HepG2 (cell line): ENCODE results near the gene EEF1A2. TPM values are rescaled to one million over a fixed set of nuclear protein-coding genes. Genes with fewer than 3 reads are reported as not detected.
A peak's percentile ranks its signal among the peaks of the same experiment; 100 is the strongest.

Experiments
- ATAC-seq: fragments of 200-7000 bp; cut with Tn5 transposase; 3 replicates; pipeline ENCODE4 v1.9.1; 2020; ENCODE audit warnings: mild to moderate bottlenecking, moderate library complexity
- BruUV-seq: library from RNA; stranded (reverse); fragments of 400-500 nt; replicated peaks from 2 replicates; lab custom pipeline; 2021; lab: Mats Ljungman, UMichigan
- CTCF ChIA-PET: fragments of 300-600 bp; formaldehyde crosslinking; extraction: SDS; loops from one replicate; lab custom pipeline; 2021; ENCODE audit warnings: low total read pairs, inconsistent platforms, low intra/inter-chr PET ratio; lab: Yijun Ruan, JAX
- POLR2A ChIA-PET: fragments of 350-600 bp; sonication (Branson Sonifier 250); formaldehyde crosslinking; loops from one replicate; lab custom pipeline; 2020; ENCODE audit warnings: antibody characterized with exemption, inconsistent platforms; lab: Yijun Ruan, JAX
- DNase-seq: peaks from one replicate; pipeline ENCODE4 v3.0.0-alpha.2; 2015; ENCODE audit warnings: low spot score
- FAIRE-seq: peaks from 3 replicates; lab custom pipeline; 2011; peaks lifted over from hg19 to GRCh38; lab: Jason Lieb, UNC
- H2AFZ ChIP-seq: one replicate; pipeline ENCODE4 v1.6.1; 2011; ENCODE audit warnings: low read length, inconsistent platforms
- H3K27ac ChIP-seq: fragments of 300-600 bp; 3 replicates; pipeline ENCODE4 v1.8.0; 2011; ENCODE audit warnings: mixed run types, mild to moderate bottlenecking, mixed read lengths, low read length, inconsistent platforms; ENCODE audit not compliant: insufficient read depth; ENCODE audit errors: extremely low read length
- H3K27me3 ChIP-seq, 2 experiments: fragments of 200-600 bp in 1 of 2; 2 replicates in 1 of 2; 3 replicates in 1 of 2; pipeline versions ENCODE4 v1.6.0 to v1.8.0; 2011; ENCODE audit warnings: low read length in 2 of 2, mild to moderate bottlenecking in 2 of 2, moderate library complexity in 2 of 2, inconsistent platforms in 1 of 2; ENCODE audit not compliant: insufficient read depth in 2 of 2, control insufficient read depth in 1 of 2
- H3K36me3 ChIP-seq, 2 experiments: fragments of 200-600 bp in 1 of 2; replicated peaks in 1 of 2; 2 replicates in 1 of 2; 3 replicates in 1 of 2; pipeline versions ENCODE4 v1.5.1 to v1.8.0; 2011; ENCODE audit warnings: low read length in 2 of 2, inconsistent platforms in 1 of 2; ENCODE audit not compliant: insufficient read depth in 2 of 2, control insufficient read depth in 1 of 2
- H3K4me1 ChIP-seq: 2 replicates; pipeline ENCODE4 v1.5.1; 2012; ENCODE audit warnings: low read length, inconsistent platforms; ENCODE audit not compliant: insufficient read depth
- H3K4me2 ChIP-seq: 2 replicates; pipeline ENCODE4 v1.6.0; 2011; ENCODE audit warnings: low read depth, low read length, inconsistent platforms
- H3K4me3 ChIP-seq, 3 experiments: fragments of 200-600 bp in 1 of 3; sonication (generic), shearing (Covaris generic) in 1 of 3; replicated peaks in 1 of 3; 2 replicates each; pipeline ENCODE4 v1.5.1; 2011 to 2016; ENCODE audit warnings: low read length in 3 of 3, inconsistent platforms in 2 of 3, low read depth in 2 of 3, mild to moderate bottlenecking in 2 of 3, control low read depth in 1 of 3, mixed read lengths in 1 of 3; ENCODE audit not compliant: insufficient read depth in 1 of 3
- H3K79me2 ChIP-seq: one replicate; pipeline ENCODE4 v1.6.1; 2011; ENCODE audit warnings: low read length, inconsistent platforms; ENCODE audit not compliant: insufficient read depth
- H3K9ac ChIP-seq: 2 replicates; pipeline ENCODE4 v1.6.0; 2011; ENCODE audit warnings: mild to moderate bottlenecking, low read depth, low read length, inconsistent platforms; ENCODE audit not compliant: insufficient read depth
- H3K9me3 ChIP-seq: 2 replicates; pipeline ENCODE4 v1.5.1; 2012; ENCODE audit warnings: mild to moderate bottlenecking, low read length
- H4K20me1 ChIP-seq: 2 replicates; pipeline ENCODE4 v1.6.0; 2011; ENCODE audit warnings: inconsistent platforms, mild to moderate bottlenecking, low read length, moderate library complexity; ENCODE audit not compliant: insufficient read depth
- EHMT2 ChIP-seq: fragments of 200-600 bp; sonication (generic); IDR thresholded peaks from 2 replicates; pipeline ENCODE4 v1.7.0; 2017; ENCODE audit warnings: antibody characterized with exemption, low read depth, low read length, borderline replicate concordance
- HDAC1 ChIP-seq: sonication (generic); formaldehyde crosslinking; IDR thresholded peaks from 2 replicates; pipeline ENCODE4 v1.5.1; 2020; ENCODE audit warnings: mild to moderate bottlenecking, missing genetic modification reagents
- MIER2 ChIP-seq: IDR thresholded peaks from 2 replicates; pipeline ENCODE4 v1.6.1; 2016; ENCODE audit warnings: missing biosample characterization, missing genetic modification reagents
- PHF20 ChIP-seq: sonication (generic); formaldehyde crosslinking; IDR thresholded peaks from 2 replicates; pipeline ENCODE4 v1.5.0; 2020; ENCODE audit warnings: mild to moderate bottlenecking, missing genetic modification reagents
- REST ChIP-seq, 2 experiments: IDR thresholded peaks; 2 replicates each; pipeline ENCODE4 v1.6.1; 2011 to 2012; ENCODE audit warnings: low read length in 2 of 2, borderline replicate concordance in 1 of 2, low read depth in 1 of 2, mild to moderate bottlenecking in 1 of 2, moderate library complexity in 1 of 2
- ZNF253 ChIP-seq: sonication (generic); formaldehyde crosslinking; IDR thresholded peaks from 2 replicates; pipeline ENCODE4 v1.8.0; 2022; ENCODE audit warnings: mild to moderate bottlenecking, missing genetic modification reagents, borderline replicate concordance
- ZNF296 ChIP-seq: sonication (generic); formaldehyde crosslinking; conservative IDR thresholded peaks from 2 replicates; pipeline ENCODE4 v1.5.0; 2020; ENCODE audit warnings: mild to moderate bottlenecking, missing genetic modification reagents
- WGBS: methylation state at CpG from one replicate; pipeline ENCODE4 v1.1.6; 2017; ENCODE audit warnings: low lambda C conversion rate; 5-methylcytosine and 5-hydroxymethylcytosine counted together
- in situ Hi-C: cut with HindIII; loops from 2 replicates; pipeline ENCODE4 v1.10.0; 2017; ENCODE audit warnings: low pct_unique_long_range_greater_than_20kb; ENCODE audit not compliant: extremely low pct_ligation_motif_present
- intact Hi-C: fragments of 100-400 bp; cut with micrococcal nuclease; formaldehyde crosslinking; loops from one replicate; pipeline ENCODE4 v1.10.0; 2022; ENCODE audit not compliant: unreplicated experiment
- polyA plus RNA-seq, 8 experiments: library from polyadenylated mRNA; depleted of rRNA in 3 of 8; stranded (reverse) in 7 of 8; unstranded in 1 of 8; fragments of >200 nt; fragmentation: Illumina TruSeq in 4 of 8; extraction: Trizol in 4 of 8; gene quantifications; 2 replicates each; pipeline versions ENCODE4 v1.2.1 to v1.2.3, GENCODE V29; 2011 to 2016; ENCODE audit warnings: low read depth in 4 of 8, missing spikeins in 1 of 8, mixed read lengths in 1 of 8; ENCODE audit not compliant: insufficient read depth in 1 of 8
- total RNA-seq, 5 experiments: library from RNA; depleted of rRNA; stranded (reverse); fragments of >200 nt; fragmentation: Illumina TruSeq; extraction: Trizol; gene quantifications; 2 replicates each; pipeline ENCODE4 v1.2.3, GENCODE V29; 2016; ENCODE audit warnings: low read depth in 1 of 5

EEF1A2 gene
- total and polyA plus RNA-seq, 2 of the 13 experiments (the other 11 are each of a cell fraction or from before 2014, with no cell fraction given): 0.44 to 0.87 TPM

GRCh38 chr20:63475209-63475608 is 23.7 kb downstream of the EEF1A2 start:
- H3K27me3 ChIP-seq: peaks cover 29 to 84% of the 10 kb centered on the region in 2 experiments
- no peak overlapping the region for H3K9ac ChIP-seq
- ChIA-PET POLR2A (no interaction called here), CTCF (no interaction called here)
- ATAC-seq: peak; percentile 27
- TF ChIP-seq ZNF296 (0 out of 2 replicates have a peak, but pooled peaks have one; percentile 30), REST (IDR thresholded peaks at IDR 0.05; ENCODE audit: borderline replicate concordance in 1 of 2, low read depth in 1 of 2, low read length in 2 of 2) (peak; percentile 86 to 93), PHF20 (no peak), EHMT2 (0 out of 2 replicates have a peak, but pooled peaks have one; percentile 27), ZNF253 (CRISPR knock-in tag) (0 out of 2 replicates have a peak, but pooled peaks have one; percentile 32), HDAC1 (CRISPR knock-in tag) (no peak), MIER2 (CRISPR knock-in tag) (peak; percentile 90)
- no peak for FAIRE-seq
- no peaks in the 10 kb centered on the region for H3K79me2 ChIP-seq
- no peak overlapping the region for H3K27ac ChIP-seq
- 26% methylated on average over 16 of the region's 16 CpGs for WGBS
- H3K4me3 ChIP-seq: no peak overlapping the region
- H2AFZ ChIP-seq: no peak overlapping the region
- no peaks in the 10 kb centered on the region for H3K9me3 ChIP-seq
- BruUV-seq: no TSS peak
- H4K20me1 ChIP-seq: no peaks in the 10 kb centered on the region; the same call in 1 of the 2 replicates
- intact Hi-C loops: no loop called here
- in situ Hi-C loops: no loop called here
- DNase-seq: no peak
- no peaks in the 10 kb centered on the region for H3K36me3 ChIP-seq
- no peak overlapping the region for H3K4me2 ChIP-seq
- no peaks in the 10 kb centered on the region for H3K4me1 ChIP-seq
